Measurements from ENCODE around the gene ESPN.
A peak's percentile ranks its signal among the peaks of the same experiment; 100 is the strongest.

Gene ESPN

DNA sequence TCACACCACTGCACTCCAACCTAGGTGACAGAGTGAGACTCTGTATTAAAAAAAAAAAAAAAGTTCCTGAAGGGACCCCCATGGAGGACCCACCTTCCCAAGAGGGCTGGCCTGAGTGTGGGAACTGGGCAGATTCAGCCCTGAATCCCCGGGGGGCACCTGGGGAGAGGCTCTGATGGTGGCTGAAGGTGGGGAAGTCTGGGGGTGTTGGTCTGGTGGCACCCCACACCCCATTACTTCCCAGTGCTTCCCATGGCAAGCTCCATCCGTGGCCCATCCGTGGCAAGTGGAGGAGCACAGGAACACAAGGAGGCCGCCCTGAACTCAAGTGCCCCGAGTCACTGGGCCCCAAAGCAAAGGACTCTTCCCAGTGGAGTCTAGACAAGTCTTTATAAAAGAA, 42.2 kb downstream of the ESPN start:
- DNase-seq (ENCODE audit: low spot score) = no peak

GRCh38 chr1:6467224-6467623, 42.6 kb downstream of the ESPN start:
- no peak for DNase-seq (ENCODE audit: low spot score)

GRCh38 chr1:6467744-6468688, 43.4 kb downstream of the ESPN start:
- DNase-seq (ENCODE audit: low spot score) = no peak

DNA sequence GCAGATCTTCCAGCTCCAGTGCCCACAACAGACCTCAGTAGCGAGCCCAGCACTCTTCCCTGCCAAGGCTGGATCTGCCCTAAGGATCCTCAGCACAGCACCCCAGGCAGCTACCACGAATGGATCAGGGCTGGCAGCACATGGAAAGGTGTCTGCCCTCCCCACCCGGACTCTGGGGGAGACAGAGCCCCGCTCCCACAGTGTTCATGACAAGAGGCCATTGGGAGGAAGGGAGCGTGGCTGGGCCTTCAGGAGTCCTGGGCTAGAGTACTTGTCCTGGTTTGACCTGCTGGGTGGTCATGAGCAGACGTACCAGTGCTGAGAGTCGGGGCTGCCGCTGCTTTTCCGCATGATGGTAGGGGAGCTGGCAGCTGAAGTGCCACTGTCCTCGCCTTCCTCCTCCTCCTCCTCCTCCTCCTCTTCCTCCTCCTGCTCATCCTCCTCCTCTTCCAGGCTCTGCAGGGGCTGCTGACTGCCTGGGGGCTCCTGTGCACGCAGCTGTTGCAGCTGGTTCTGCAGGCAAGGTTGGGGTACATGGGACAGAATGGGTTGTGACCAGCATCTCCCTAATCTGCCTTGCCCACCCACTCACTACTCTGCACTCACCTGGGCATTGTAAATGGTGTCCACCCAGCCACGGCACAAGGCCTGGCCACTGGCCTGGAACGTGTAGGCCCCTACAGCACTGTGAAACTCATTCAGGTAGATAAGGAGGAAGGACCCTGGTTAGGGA, 44.3 kb downstream of the ESPN start:
- DNase-seq (ENCODE audit: low spot score) = no peak

DNA sequence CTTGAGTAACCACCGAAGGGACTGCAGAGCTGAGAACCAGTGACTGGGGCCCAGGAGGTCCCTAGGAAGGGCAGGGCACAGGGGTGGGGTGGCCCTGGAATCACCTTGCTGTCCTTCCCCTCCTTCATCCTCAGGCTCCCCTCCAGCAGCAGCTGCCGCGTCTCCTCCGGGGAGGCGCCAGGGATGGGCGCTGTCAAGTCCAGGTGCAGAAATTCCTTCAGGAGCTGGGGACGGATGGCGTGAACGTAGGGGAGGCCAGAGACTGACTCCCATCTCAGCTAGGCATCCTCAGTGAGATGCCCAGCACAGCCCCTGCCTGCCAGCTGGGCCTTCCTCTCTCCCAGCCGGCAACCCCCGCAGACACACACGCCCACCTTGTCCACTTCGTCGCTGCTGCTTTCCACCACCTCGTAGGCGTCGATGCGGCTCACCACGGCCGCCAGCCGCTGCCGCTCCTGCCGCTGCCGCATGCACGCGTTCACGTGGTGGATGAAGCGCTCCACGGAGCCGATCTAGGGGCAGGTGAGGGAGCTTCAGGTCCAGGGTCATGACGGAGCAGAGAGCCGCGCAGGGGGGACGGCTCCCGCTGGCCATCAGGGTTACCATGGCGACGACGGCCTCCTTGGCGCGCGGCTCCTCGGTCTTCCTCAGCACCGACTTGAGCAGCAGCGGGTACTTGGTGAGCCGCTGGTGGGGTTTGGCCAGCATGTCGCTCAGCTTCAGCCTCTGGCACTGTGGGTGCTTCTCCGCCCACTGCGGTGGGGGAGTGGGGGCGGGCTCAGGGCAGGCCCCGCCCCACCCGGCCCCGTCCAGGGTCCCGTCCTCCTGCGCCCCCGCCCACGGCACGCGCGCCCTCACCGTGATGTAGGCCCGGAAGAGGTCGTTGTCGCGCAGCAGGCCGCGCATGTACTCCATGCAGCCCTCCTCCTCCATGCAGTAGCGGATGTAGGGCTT, 45.8 kb downstream of the ESPN start:
- DNase-seq (ENCODE audit: low spot score) = no peak

DNA sequence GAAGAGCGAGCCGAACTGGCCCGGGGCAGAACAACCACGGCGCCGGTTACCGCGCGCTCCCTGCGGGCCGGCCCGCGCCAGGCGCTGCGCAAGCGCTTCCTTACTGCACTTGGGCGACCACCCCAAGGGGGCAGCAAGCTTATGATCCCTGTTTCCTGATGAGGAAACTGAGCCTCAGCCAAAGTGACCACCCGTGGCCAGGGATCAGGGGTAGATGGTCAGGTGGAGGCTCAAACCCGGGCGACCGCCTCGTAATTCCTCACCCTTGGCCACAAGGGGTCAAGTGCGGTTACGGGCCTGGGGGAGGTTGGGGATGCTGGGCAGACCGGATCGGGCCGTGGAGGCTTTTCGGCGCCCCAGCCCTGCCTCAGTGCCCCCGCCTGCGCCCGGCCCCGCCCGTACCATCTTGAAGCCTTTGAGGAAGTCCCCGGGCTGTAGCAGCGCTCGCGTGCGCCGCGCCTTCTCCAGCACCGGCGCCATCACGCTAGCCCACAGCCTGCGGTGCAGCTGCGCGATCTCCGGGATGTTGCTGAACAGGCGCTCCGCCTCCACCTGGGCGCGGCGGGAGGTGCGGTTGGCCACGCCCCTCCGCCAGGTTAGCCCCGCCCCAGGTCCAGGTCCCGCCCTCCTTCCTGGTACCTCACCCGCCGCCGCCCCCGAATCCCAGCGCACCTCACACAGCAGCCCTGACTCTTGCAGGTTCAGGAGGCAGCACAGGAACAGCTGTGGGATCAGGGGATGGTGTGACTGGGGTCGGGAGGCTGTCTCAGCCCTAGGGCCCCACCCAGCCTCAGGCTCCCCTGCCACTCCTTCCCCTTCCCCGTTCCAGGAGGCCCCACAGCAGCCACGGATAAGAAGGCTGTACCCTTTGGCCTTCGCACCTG, 46.8 kb downstream of the ESPN start:
- DNase-seq (ENCODE audit: low spot score) = no peak

GRCh38 chr1:6471970-6472368, 47.4 kb downstream of the ESPN start:
- DNase-seq (ENCODE audit: low spot score) = no peak

- DNase-seq (ENCODE audit: low spot score) = no peak
Observed at GRCh38 chr1:6472391-6472790, 47.8 kb downstream of the ESPN start.

- DNase-seq (ENCODE audit: low spot score) = no peak
Observed at GRCh38 chr1:6473156-6473555, 48.6 kb downstream of the ESPN start.

DNA sequence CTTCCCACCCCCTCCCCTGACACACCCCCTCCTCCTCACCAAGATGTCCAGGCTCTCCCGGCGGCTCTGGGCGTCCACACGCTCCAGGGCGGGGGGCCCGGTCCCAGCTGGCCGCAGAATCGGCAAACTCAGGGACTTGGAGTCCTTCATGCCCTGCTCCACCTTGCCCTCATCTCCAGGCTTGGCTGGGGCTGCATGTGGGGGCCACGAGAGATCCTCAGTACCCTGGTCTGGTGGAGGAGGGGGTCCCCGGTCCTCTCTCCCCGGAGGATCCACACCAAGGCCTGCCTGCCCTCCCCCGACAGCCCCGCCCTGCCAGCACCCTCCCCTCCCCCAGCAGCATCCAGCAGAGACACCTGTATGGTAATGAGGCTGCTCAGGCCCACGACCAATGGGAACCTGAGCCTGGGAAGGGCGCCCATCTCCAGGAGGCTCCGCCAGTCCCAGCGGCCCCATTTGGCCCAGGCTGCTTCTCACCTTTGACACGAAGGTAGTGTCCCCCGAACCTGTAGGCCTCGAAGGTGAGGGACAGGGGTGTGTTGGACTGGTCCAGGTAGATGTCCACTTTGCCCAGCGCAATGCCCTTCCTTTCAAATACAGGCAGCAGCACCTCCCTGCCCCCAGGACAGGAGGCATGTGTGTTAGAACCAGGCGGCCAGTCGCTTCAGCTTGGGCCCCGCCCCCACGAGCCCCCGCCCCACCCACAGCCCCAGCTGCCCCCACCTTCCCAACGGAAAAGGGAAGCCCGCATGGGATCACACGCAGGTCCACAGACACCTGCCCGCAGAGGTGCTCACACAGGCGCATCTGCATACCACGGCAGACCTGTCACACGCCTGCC, 49.6 kb downstream of the ESPN start:
- DNase-seq (ENCODE audit: low spot score) = no peak

- DNase-seq (ENCODE audit: low spot score) = no peak
Observed at GRCh38 chr1:6474815-6475282, 50.3 kb downstream of the ESPN start.

- peak; percentile 97 for DNase-seq (ENCODE audit: low spot score)
Observed at GRCh38 chr1:6475381-6476133, 51.0 kb downstream of the ESPN start.

DNA sequence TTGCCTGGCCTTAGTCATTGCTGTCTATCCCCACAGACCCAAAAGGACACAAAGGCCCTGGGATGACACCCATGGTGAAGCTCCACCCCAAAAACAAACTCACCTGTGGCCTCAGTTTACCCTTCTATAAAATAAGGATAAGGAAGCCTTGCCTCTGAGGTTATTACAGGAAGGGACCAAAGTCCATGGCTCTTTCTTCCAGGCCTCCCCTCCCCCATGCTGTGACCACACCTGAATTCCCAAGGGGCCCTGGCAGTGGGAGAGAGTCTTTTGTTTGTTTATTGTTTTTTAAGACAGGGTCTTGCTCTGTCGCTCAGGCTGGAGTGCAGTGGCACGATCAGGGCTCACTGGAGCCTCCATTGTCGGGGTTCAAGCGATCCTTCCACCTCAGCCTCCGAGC, 51.9 kb downstream of the ESPN start:
- DNase-seq (ENCODE audit: low spot score) = no peak

GRCh38 chr1:6477039-6477820, 52.7 kb downstream of the ESPN start:
- DNase-seq (ENCODE audit: low spot score) = no peak

DNA sequence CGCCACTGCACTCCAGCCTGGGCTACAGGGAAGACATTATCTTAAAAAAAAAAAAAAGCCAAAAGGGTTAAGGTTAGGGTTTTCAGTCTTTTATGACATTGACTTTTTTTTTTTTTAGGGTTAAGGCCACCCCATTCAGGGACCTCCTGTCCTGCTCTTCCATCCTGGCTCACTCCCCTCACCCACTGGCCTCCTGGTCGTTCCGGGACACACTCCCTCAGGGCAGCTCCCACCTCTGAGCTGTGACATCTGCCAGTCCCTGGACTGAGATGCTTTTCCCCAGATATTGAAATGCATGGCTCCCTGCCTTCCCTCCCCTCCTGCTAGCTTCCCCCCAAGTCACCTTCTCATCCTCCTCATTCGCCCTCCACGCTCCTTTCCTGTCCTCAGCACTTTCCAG, 57.2 kb downstream of the ESPN start:
- no peak for DNase-seq (ENCODE audit: low spot score)

- no peak for DNase-seq (ENCODE audit: low spot score)
Observed at GRCh38 chr1:6483017-6483760, 58.6 kb downstream of the ESPN start.

DNA sequence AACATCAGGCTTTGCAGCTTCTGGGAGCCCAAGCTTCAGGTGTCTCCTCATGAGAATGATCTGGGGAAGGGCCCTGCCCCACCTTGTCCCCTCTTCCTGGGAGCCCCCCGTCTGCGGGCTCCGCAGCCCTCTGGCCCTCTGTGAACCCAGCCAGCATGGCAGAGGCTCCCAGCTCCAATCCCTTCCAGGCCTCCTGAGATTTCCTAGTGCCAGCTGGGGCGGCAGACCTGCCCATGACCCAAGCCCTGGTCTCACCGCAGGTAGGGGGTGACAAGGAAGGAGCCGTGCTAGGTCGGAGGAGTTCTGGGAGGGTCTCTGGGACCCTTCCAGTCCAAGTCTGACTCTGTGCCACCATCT, 59.2 kb downstream of the ESPN start:
- DNase-seq (ENCODE audit: low spot score) = no peak

DNA sequence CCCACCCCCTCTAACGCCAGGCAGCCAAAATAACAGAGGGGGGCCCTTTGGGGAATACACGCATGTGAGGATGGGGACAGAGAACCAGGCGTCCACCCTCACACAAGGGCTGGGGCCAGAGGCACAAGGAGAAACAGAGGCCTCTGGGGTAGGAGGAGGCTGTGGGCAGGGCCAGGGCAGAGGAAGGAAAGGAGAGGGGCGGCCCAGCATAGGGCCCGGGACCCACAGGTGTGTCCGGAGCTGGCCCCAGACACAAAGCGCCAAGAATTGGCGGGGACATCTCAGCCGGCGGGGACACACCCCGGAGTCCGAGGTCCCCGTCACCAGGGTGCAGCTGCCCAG, 60.2 kb downstream of the ESPN start:
- DNase-seq (ENCODE audit: low spot score) = no peak

All from HuH-7.5 (cell line).